NT2/D1 (cell line): ENCODE measurements around the gene HMGN1.

Experiments
- SUZ12 ChIP-seq: IDR thresholded peaks from 2 replicates; pipeline ENCODE4 v1.6.1; 2011; ENCODE audit not compliant: insufficient read length, insufficient read depth; ENCODE audit errors: extremely low read depth
- YY1 ChIP-seq: IDR thresholded peaks from 2 replicates; pipeline ENCODE4 v1.6.1; 2011; ENCODE audit not compliant: insufficient read length, insufficient read depth
- ZNF274 ChIP-seq: IDR thresholded peaks from 2 replicates; pipeline ENCODE4 v1.6.1; 2011; ENCODE audit warnings: mild to moderate bottlenecking, low read depth, low read length

DNA sequence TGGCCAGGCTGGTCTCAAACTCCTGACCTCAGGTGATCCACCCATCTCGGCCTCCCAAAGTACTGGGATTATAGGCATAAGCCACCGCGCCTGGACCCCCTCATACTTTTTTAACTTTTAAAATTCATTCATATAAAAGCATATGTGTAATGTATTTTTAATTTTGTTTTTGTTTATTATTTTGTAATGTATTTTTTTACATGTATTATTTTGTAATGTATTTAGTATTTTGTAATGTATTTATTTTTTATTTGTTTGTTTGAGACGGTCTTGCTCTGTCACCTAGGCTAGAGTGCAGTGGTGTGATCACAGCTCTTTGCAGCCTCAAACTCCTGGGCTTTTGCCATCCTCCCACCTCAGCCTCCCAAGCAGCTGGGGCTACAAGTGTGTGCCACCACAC, 23.4 kb downstream of the HMGN1 start:
- TF ChIP-seq YY1, result no peak
- no peak for TF ChIP-seq ZNF274
- TF ChIP-seq SUZ12, result no peak
